K562 (cell line): ENCODE results near the gene KLHL15. TPM values are rescaled to one million over a fixed set of nuclear protein-coding genes. Genes with fewer than 3 reads are reported as not detected.

Experiments
- ATF1 ChIP-seq, 2 experiments: fragments of 450-650 bp in 1 of 2; IDR thresholded peaks; 2 replicates each; pipeline ENCODE4 v1.6.1; 2016; ENCODE audit warnings: missing compliant biosample characterization in 1 of 2, missing genetic modification characterization in 1 of 2
- CTBP1 ChIP-seq: fragments of 450-650 bp; IDR thresholded peaks from 2 replicates; pipeline ENCODE4 v1.6.1; 2016; ENCODE audit warnings: borderline replicate concordance
- NR4A1 ChIP-seq, 2 experiments: fragments of 250-450 bp in 1 of 2; fragments of 450-650 bp in 1 of 2; sonication (Bioruptor Pico) in 1 of 2; IDR thresholded peaks; 2 replicates each; pipeline versions ENCODE4 v1.4.0 to v1.6.1; 2016 to 2020; ENCODE audit warnings: mild to moderate bottlenecking in 2 of 2, missing compliant biosample characterization in 1 of 2, missing genetic modification characterization in 1 of 2, moderate library complexity in 1 of 2
- PTBP1 ChIP-seq: fragments of 200-400 bp; formaldehyde crosslinking; IDR thresholded peaks from 2 replicates; pipeline ENCODE4 v1.6.1; 2017; ENCODE audit warnings: low read depth, low read length
- RBM34 ChIP-seq: fragments of 200-400 bp; formaldehyde crosslinking; IDR thresholded peaks from 2 replicates; pipeline ENCODE4 v1.6.1; 2018; ENCODE audit warnings: low read length, borderline replicate concordance; ENCODE audit not compliant: insufficient read depth
- SUPT5H ChIP-seq: fragments of 450-650 bp; IDR thresholded peaks from 2 replicates; pipeline ENCODE4 v1.6.1; 2016
- U2AF1 ChIP-seq: fragments of 200-400 bp; formaldehyde crosslinking; optimal IDR thresholded peaks from 2 replicates; pipeline ENCODE3; 2017; ENCODE audit warnings: mild to moderate bottlenecking, low read depth, low read length, moderate library complexity
- ZBTB17 ChIP-seq: fragments of 450-650 bp; formaldehyde crosslinking; IDR thresholded peaks from 2 replicates; pipeline ENCODE4 v1.4.0; 2020; ENCODE audit warnings: mild to moderate bottlenecking
- ZNF224 ChIP-seq: sonication (generic); formaldehyde crosslinking; IDR thresholded peaks from 2 replicates; pipeline ENCODE4 v1.8.0; 2022; ENCODE audit warnings: mild to moderate bottlenecking, missing genetic modification reagents
- ZNF24 ChIP-seq: fragments of 450-650 bp; IDR thresholded peaks from 2 replicates; pipeline ENCODE4 v1.6.1; 2016
- ZNF384 ChIP-seq: IDR thresholded peaks from 2 replicates; pipeline ENCODE4 v1.6.1; 2012; ENCODE audit warnings: low read depth, low read length, improper control_type of control experiment
- ZNF551 ChIP-seq: fragments of 250-450 bp; sonication (Bioruptor Pico); IDR thresholded peaks from 2 replicates; pipeline ENCODE4 v1.5.0; 2021; ENCODE audit warnings: mild to moderate bottlenecking, moderate library complexity
- ZSCAN32 ChIP-seq: fragments of 450-650 bp; formaldehyde crosslinking; IDR thresholded peaks from 2 replicates; pipeline ENCODE4 v1.4.0; 2020; ENCODE audit warnings: mild to moderate bottlenecking, moderate library complexity
- polyA plus RNA-seq, 8 experiments: library from polyadenylated mRNA; depleted of rRNA in 4 of 8; stranded (reverse) in 5 of 8; unstranded in 3 of 8; fragments of >200 nt; fragmentation: Nextera tagmentation in 2 of 8; fragmentation: Illumina TruSeq in 1 of 8; extraction: Ambion mirVana in 2 of 8; extraction: Trizol in 1 of 8; gene quantifications; 2 replicates each; pipeline versions ENCODE4 v1.2.1 to v1.2.3, GENCODE V29; 2011 to 2014; ENCODE audit warnings: inconsistent platforms in 1 of 8, missing spikeins in 1 of 8
- total RNA-seq, 7 experiments: library from RNA; depleted of rRNA in 6 of 7; stranded (reverse); fragments of >200 nt in 6 of 7; fragmentation: Illumina TruSeq in 2 of 7; extraction: Trizol in 2 of 7; gene quantifications; 2 replicates each; pipeline versions ENCODE4 v1.2.1 to v1.2.3, GENCODE V29; 2011 to 2021; ENCODE audit warnings: low replicate concordance in 1 of 7
- TF ChIP-seq, protein P1 (sequence below): fragments of 200-800 bp; sonication (Bioruptor generic); IDR thresholded peaks from 2 replicates; pipeline ENCODE4 v1.6.1; 2017; ENCODE audit warnings: missing genetic modification characterization, missing compliant biosample characterization
- TF ChIP-seq, protein P2 (sequence below): sonication (generic); formaldehyde crosslinking; IDR thresholded peaks from 2 replicates; pipeline ENCODE4 v1.8.1; 2023; ENCODE audit warnings: mild to moderate bottlenecking, missing genetic modification reagents
- TF ChIP-seq, protein P3 (sequence below): fragments of 250-450 bp; sonication (Bioruptor Pico); IDR thresholded peaks from 2 replicates; pipeline ENCODE4 v1.4.0; 2020; ENCODE audit warnings: mild to moderate bottlenecking

KLHL15 gene
- total and polyA plus RNA-seq, 9 of the 15 experiments (the other 6 are each of a cell fraction or from before 2014, with no cell fraction given), result 3.0 to 12.4 (median 7.6) TPM

DNA sequence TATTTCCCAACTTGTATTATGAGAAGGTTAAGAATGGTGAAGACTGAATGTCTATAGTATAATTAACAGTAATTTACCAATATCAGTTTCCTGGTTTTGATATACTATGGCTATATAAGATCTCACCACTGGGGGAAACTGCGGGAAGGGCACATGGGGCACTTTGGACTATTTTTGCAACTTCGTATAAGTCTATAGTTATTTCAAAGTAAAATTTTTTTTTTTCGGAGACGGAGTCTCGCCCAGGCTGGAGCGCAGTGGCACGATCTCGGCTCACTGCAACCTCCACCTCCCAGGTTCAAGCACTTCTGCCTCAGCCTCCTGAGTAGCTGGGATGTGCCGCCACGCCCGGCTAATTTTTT lies 73.1 kb downstream of the KLHL15 start (continued):
- TF ChIP-seq RBM34 (no peak), ZNF24 (no peak), ZNF224 (CRISPR knock-in tag) (no peak), NR4A1 (CRISPR knock-in tag; IDR thresholded peaks at IDR 0.05) (no peak), NR4A1 (tag; IDR thresholded peaks at IDR 0.05) (peak; percentile 11; the same call in 1 of the 2 replicates), SUPT5H (0 out of 2 replicates have a peak, but pooled peaks have one; percentile 22), ZNF551 (CRISPR knock-in tag) (no peak), ZSCAN32 (CRISPR knock-in tag) (no peak), ZBTB17 (CRISPR knock-in tag) (no peak), PTBP1 (no peak), CTBP1 (no peak), ZNF384 (no peak), ATF1 (CRISPR knock-in tag; IDR thresholded peaks at IDR 0.05) (no peak), ATF1 (tag; IDR thresholded peaks at IDR 0.05) (no peak), U2AF1 (no peak)
- TF ChIP-seq, protein P1, sequence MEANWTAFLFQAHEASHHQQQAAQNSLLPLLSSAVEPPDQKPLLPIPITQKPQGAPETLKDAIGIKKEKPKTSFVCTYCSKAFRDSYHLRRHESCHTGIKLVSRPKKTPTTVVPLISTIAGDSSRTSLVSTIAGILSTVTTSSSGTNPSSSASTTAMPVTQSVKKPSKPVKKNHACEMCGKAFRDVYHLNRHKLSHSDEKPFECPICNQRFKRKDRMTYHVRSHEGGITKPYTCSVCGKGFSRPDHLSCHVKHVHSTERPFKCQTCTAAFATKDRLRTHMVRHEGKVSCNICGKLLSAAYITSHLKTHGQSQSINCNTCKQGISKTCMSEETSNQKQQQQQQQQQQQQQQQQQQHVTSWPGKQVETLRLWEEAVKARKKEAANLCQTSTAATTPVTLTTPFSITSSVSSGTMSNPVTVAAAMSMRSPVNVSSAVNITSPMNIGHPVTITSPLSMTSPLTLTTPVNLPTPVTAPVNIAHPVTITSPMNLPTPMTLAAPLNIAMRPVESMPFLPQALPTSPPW (CRISPR knock-in tag), result peak; percentile 14; the same call in 1 of the 2 replicates
- TF ChIP-seq, protein P2, sequence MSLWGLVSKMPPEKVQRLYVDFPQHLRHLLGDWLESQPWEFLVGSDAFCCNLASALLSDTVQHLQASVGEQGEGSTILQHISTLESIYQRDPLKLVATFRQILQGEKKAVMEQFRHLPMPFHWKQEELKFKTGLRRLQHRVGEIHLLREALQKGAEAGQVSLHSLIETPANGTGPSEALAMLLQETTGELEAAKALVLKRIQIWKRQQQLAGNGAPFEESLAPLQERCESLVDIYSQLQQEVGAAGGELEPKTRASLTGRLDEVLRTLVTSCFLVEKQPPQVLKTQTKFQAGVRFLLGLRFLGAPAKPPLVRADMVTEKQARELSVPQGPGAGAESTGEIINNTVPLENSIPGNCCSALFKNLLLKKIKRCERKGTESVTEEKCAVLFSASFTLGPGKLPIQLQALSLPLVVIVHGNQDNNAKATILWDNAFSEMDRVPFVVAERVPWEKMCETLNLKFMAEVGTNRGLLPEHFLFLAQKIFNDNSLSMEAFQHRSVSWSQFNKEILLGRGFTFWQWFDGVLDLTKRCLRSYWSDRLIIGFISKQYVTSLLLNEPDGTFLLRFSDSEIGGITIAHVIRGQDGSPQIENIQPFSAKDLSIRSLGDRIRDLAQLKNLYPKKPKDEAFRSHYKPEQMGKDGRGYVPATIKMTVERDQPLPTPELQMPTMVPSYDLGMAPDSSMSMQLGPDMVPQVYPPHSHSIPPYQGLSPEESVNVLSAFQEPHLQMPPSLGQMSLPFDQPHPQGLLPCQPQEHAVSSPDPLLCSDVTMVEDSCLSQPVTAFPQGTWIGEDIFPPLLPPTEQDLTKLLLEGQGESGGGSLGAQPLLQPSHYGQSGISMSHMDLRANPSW (CRISPR knock-in tag), result no peak
- TF ChIP-seq, protein P3, sequence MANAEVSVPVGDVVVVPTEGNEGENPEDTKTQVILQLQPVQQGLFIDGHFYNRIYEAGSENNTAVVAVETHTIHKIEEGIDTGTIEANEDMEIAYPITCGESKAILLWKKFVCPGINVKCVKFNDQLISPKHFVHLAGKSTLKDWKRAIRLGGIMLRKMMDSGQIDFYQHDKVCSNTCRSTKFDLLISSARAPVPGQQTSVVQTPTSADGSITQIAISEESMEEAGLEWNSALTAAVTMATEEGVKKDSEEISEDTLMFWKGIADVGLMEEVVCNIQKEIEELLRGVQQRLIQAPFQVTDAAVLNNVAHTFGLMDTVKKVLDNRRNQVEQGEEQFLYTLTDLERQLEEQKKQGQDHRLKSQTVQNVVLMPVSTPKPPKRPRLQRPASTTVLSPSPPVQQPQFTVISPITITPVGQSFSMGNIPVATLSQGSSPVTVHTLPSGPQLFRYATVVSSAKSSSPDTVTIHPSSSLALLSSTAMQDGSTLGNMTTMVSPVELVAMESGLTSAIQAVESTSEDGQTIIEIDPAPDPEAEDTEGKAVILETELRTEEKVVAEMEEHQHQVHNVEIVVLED (CRISPR knock-in tag), result no peak
